ENCODE measurements around the gene PAGR1.
"Not testable (repeated sequence)": the region's sequence is repeated elsewhere in the genome, so short reads cannot be mapped to it uniquely, and the experiment has no call there.

Gene PAGR1

DNA sequence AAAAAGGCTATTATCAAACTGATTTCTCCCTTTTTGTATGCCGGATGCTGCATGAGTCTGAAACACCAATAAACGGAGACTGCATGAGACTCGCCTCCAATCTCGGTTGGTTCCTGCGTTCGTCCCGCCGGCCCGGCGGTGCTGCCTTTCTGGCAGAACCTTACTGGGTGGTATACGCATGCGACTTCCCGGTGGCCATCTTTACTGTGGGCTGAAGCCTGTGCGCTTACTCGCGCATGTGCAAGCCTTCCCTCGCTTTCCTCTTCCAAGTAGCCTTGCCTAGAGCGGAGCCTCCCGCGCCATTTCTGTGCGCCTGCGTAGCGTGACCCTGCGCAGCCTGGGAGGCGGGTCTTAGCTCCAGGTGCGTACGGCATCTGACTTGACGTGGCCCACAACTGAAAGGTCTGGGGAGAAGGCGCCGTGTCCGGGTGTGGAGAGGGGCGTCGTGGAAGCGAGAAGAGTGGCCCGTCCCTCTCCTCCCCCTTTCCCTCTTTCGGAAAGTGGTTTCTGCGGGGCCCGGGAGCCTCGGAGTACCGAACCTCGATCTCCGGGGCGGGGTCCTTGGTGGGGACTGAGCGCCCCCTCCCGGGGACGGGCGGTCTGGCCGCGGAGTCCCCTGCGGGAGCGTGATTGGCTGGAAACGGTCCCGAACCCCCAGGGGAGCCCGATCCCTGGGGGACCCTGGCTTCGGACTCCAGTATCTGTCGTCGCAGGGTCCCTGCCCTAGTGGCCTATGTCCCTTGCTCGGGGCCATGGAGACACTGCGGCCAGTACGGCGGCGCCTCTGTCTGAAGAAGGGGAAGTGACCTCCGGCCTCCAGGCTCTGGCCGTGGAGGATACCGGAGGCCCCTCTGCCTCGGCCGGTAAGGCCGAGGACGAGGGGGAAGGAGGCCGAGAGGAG is at the start of gene PAGR1:
TSS of gene PAGR1 (plus strand) at position 360 of the 901 bp plus-strand sequence. CDS start at position 734, 374 bp downstream.
- peak; percentile 99 for DNase-seq

GRCh38 chr16:29766571-29766970 is 49.4 kb upstream of the PAGR1 start:
- DNase-seq = no peak

DNA sequence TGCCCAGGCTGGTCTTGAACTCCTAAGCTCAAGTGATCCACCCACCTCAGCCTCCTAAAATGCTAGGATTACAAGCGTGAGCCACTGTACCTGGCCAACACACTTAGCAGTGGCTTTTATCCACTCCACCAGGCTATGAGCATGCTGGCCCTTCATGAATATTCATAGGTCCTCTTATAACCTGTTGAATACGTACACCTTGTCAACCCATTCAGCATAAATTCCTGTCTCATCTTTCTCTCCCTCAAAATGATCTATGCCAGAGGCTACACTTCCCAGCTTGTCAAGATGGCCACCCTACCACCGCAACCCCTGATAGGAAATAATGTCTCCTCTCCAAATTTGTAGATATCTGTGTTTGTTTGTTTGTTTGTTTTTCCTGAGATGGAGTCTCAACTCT is 48.9 kb upstream of the PAGR1 start:
- no peak for DNase-seq

DNA sequence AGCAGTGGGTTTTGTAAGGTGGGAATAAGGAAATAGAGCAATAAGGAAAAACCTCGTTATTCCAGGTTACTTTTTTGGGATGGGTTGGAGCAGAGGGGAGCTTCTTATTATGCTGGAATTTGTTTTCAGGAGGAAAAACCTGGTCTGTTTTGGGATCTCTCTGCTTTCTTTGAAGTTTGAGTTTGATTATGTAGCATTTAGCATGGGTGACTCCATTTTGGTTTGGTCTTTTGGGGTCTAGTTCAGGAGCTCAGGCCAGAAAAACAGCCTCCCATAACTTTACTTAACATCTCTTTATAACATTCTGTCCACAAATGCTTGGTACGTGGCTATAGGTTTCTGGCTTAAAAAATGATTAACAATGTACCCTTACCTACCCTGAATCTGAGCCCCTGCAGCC is 46.4 kb upstream of the PAGR1 start:
- DNase-seq = no peak

DNA sequence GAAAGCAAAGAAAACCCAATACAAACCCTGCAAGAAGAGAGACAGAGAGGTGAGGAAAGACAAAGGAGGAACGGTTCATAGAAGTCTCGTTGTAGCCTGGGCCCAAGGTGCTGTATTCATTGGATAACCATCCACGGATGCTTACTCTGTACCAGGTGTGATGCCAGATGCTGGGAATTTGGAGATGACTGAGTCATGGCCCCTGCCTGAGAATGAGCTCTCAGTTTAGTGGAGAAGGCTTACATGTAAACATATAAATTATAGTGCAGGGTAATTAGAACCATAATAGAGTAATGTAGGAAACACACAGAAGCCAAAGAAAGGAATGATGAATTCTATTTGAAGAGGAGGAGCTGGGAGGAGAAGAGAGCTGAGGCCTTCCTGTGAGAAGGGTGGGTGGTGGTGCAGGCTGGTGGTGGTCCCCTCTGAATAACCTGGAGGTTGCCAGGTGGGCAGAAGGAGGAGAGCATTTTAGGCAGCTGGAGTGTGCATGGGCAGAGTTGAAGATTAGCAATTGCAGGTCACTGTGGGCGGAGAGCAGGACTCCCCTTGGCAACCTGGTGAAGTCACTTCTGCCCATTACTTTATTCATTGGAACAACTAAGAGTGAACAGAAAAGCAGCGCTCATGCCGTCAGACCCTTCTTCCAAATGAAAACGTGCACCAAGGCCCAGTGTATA is 45.6 kb upstream of the PAGR1 start:
- no peak for DNase-seq

DNA sequence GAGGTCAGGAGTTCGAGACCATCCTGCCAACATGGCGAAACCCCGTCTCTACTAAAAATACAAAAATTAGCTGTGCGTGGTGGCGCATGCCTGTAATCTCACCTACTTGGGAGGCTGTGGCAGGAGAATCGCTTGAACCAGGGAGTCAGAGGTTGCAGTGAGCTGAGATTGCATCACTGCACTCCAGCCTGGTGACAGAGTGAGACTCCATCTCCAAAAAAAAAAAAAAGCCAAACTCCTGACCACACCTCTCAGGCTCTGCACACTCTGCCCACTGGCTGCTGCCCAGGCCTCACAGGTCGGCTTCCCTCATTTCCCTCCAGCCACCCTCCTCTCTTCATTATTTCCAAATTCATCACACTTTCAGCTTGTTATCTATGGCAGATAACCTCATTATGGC is 43.6 kb upstream of the PAGR1 start:
- DNase-seq = peak; percentile 35

DNA sequence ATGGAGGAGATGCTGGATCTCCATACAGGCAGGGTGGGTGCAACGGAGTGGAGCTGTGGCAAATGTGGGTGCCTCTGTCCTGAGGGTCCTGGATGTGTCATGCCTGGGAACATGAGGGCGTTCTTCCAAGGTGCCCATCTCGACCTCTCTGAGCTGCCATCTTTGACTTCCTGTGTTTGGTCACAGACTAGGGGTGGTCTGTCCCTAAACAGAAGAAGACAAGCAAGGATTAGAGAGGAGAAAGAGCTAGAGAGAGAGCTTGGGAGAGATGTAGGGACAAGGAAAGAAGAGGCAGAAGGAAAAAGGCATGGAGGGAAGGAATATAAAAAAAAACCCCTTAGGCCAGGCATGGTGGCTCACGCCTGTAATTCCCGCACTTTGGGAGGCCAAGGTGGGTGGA is 41.2 kb upstream of the PAGR1 start:
- no peak for DNase-seq

GRCh38 chr16:29775742-29776408 is 40.1 kb upstream of the PAGR1 start:
- DNase-seq = no peak

- DNase-seq = no peak
Measured at GRCh38 chr16:29777576-29778350, 38.2 kb upstream of the PAGR1 start, which contains the start of gene ZG16. ZG16 (plus strand) TSS chr16:29778256; CDS start chr16:29779267, 1,011 bp downstream.

GRCh38 chr16:29779474-29779873 is 36.5 kb upstream of the PAGR1 start:
- DNase-seq = no peak

GRCh38 chr16:29783094-29783953 is 32.6 kb upstream of the PAGR1 start:
- peak; percentile 64 for DNase-seq

DNA sequence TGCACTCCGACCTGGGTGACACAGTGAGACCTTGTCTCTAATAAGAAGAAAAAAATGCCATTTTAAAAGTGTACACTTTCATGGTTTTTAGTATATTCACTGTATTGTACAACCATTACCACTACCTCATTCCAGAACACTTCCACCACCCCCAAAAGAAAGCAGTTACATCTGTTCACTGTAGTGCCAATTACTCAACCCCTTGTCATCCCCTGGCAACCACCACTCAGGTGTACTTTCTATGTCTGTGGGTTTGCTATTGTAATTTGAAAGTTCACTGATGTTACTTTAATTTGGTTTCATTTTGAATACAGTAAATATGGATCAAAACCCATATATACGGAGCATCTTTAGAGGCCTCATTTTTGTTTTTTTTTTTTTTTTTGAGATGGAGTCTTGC is 31.8 kb upstream of the PAGR1 start:
- DNase-seq = no peak

- DNase-seq = no peak
Measured at GRCh38 chr16:29784901-29785500, 31.0 kb upstream of the PAGR1 start.

GRCh38 chr16:29787155-29787554 is 28.8 kb upstream of the PAGR1 start:
- DNase-seq = not testable (repeated sequence)

DNA sequence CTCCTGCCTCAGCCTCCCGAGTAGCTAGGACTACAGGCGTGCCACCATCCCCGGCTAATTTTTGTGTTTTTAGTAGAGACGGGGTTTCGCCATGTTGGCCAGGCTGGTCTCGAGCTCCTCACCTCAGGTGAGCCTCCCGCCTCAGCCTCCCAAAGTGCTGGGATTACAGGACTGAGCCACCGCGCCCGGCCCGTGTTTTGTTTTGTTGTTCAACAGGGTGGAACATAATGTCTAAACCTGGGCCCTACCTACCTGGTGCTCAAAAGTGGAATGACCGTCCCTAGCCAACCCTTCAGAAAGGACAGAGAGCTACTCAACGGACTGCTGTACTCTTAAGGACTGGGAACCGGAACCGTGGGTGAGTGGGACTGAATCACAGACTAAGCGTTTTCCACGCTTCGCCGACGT is 26.2 kb upstream of the PAGR1 start:
- no peak for DNase-seq

GRCh38 chr16:29790183-29790948 is 25.6 kb upstream of the PAGR1 start, which contains the start of gene KIF22:
KIF22 (plus strand) TSS chr16:29790751; CDS start chr16:29790760, 9 bp downstream.
- peak; percentile 100 for DNase-seq

GRCh38 chr16:29790949-29791844 is 24.8 kb upstream of the PAGR1 start:
- DNase-seq = peak; percentile 33

DNA sequence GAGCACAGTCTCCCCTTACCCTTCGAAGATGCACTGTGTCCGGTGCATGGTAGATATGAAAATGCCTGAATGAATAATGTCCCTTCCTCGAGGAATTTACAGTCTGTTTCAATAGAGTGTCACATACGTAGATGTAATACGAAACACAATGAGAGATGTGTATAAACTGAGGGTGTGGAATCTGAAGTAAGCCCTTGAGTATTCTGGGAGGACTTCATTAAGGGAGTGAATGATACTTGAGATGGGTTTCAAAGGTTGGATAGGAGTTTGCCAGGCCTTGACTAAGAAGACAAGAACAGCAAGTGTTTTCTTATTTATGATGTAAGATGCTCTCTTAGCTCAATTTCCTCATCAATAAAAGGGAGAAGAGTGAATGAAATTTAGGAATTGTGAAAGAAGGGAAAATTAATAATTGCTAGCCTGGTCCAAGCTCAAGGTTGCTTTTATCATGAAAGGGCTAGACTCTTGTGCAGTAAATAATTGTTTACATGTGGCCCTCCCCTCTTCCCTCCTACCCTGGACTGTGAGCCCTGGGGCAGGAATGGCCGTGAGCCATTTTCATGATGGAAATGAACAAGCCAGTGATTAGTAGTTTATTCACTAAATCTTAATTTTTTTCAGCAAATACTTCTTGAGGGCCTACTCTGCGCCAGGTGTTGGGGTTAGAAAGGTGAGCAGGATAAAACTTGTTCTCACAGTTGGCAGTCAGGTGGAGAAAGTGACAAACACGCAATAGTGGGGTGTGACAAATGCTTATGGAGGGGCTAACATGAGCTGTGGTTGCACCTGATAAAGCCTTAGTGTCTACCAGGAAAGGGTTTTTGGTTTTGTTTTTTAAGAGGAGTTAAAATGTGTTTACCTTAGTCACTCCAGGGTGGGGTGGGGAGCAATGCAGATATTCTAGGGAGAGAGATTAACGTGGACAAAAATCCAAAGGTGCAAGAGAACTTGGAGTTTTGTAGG is 23.8 kb upstream of the PAGR1 start:
- DNase-seq = no peak
